NT2/D1 (cell line): ENCODE results near the gene POLN.

Experiments used
- SUZ12 ChIP-seq: IDR thresholded peaks from 2 replicates; pipeline ENCODE4 v1.6.1; 2011; ENCODE audit not compliant: insufficient read length, insufficient read depth; ENCODE audit errors: extremely low read depth
- YY1 ChIP-seq: IDR thresholded peaks from 2 replicates; pipeline ENCODE4 v1.6.1; 2011; ENCODE audit not compliant: insufficient read length, insufficient read depth
- ZNF274 ChIP-seq: IDR thresholded peaks from 2 replicates; pipeline ENCODE4 v1.6.1; 2011; ENCODE audit warnings: mild to moderate bottlenecking, low read depth, low read length

- TF ChIP-seq ZNF274, result no peak
- TF ChIP-seq YY1, result no peak
- TF ChIP-seq SUZ12, result no peak
Measured at GRCh38 chr4:2138846-2139500, 102.9 kb downstream of the POLN start.
